Liver (tissue), 9 donors: ENCODE data around the gene RASGRF1. TPM values are rescaled to one million over a fixed set of nuclear protein-coding genes. Genes with fewer than 3 reads are reported as not detected.

Source experiments
- DNase-seq: peaks from one replicate; pipeline ENCODE4 v3.0.0-alpha.2; 2017; ENCODE audit warnings: low spot score
- H3K27ac ChIP-seq, 2 donors: one replicate each; pipeline ENCODE4 v1.7.0; 2013; ENCODE audit warnings: inconsistent platforms in 2 of 2, low read length in 2 of 2, control low read depth in 1 of 2, low read depth in 1 of 2, mild to moderate bottlenecking in 1 of 2
- H3K27me3 ChIP-seq, 4 donors: one replicate each; pipeline versions ENCODE4 v1.6.1 to v1.7.0; 2013; ENCODE audit warnings: low read length in 3 of 4, inconsistent platforms in 1 of 4, mild to moderate bottlenecking in 1 of 4, moderate library complexity in 1 of 4; ENCODE audit not compliant: control insufficient read depth in 4 of 4, insufficient read depth in 4 of 4
- H3K36me3 ChIP-seq, 4 donors: one replicate each; pipeline versions ENCODE4 v1.6.1 to v1.7.0; 2013; ENCODE audit warnings: low read length in 3 of 4, mild to moderate bottlenecking in 3 of 4, low read depth in 1 of 4, moderate library complexity in 1 of 4; ENCODE audit not compliant: control insufficient read depth in 4 of 4, insufficient read depth in 3 of 4
- H3K4me1 ChIP-seq, 4 donors: one replicate each; pipeline versions ENCODE4 v1.6.1 to v1.7.0; 2013; ENCODE audit warnings: low read length in 3 of 4, mild to moderate bottlenecking in 3 of 4, moderate library complexity in 1 of 4; ENCODE audit not compliant: control insufficient read depth in 4 of 4, insufficient read depth in 4 of 4
- H3K4me3 ChIP-seq, 3 donors: one replicate each; pipeline versions ENCODE4 v1.6.1 to v1.7.0; 2013; ENCODE audit warnings: low read length in 3 of 3, control low read depth in 1 of 3, low read depth in 1 of 3, mild to moderate bottlenecking in 1 of 3
- H3K9ac ChIP-seq, 2 donors: one replicate each; pipeline ENCODE4 v1.7.0; 2013; ENCODE audit warnings: low read length in 2 of 2, mild to moderate bottlenecking in 2 of 2, moderate library complexity in 2 of 2, control low read depth in 1 of 2, low read depth in 1 of 2
- H3K9me3 ChIP-seq, 4 donors: one replicate each; pipeline versions ENCODE4 v1.6.1 to v1.7.0; 2013; ENCODE audit warnings: low read length in 3 of 4; ENCODE audit not compliant: control insufficient read depth in 4 of 4
- HNF4A ChIP-seq, 2 donors: conservative IDR thresholded peaks; 2 replicates each; pipeline ENCODE4 v1.6.1; 2016; ENCODE audit warnings: antibody characterized with exemption in 2 of 2, mild to moderate bottlenecking in 2 of 2
- NR2F2 ChIP-seq: IDR thresholded peaks from 2 replicates; pipeline ENCODE4 v1.6.1; 2016; ENCODE audit warnings: antibody characterized with exemption
- RAD21 ChIP-seq, 2 donors: IDR thresholded peaks; 2 replicates each; pipeline ENCODE4 v1.6.1; 2016; ENCODE audit warnings: antibody characterized with exemption in 2 of 2, mild to moderate bottlenecking in 2 of 2
- RXRA ChIP-seq, 2 donors: IDR thresholded peaks; 2 replicates each; pipeline ENCODE4 v1.6.1; 2017 to 2018; ENCODE audit warnings: antibody characterized with exemption in 2 of 2, mild to moderate bottlenecking in 1 of 2
- SP1 ChIP-seq: IDR thresholded peaks from 2 replicates; pipeline ENCODE4 v1.6.1; 2018; ENCODE audit warnings: antibody characterized with exemption, mild to moderate bottlenecking
- ZBTB33 ChIP-seq: IDR thresholded peaks from 2 replicates; pipeline ENCODE4 v1.6.1; 2016; ENCODE audit warnings: antibody characterized with exemption
- WGBS: extraction: QIAGEN DNeasy Blood & Tissue Kit; methylation state at CpG from one replicate; pipeline ENCODE4 v1.1.7; 2013; 5-methylcytosine and 5-hydroxymethylcytosine counted together
- polyA plus RNA-seq, 2 donors: library from polyadenylated mRNA; stranded (reverse) in 1 of 2; unstranded in 1 of 2; fragments of 200-250 nt in 1 of 2; fragments of >200 nt in 1 of 2; fragmentation: Nextera tagmentation in 1 of 2; extraction: Ambion mirVana in 1 of 2; gene quantifications; one replicate each; pipeline versions ENCODE4 v1.2.1 to v1.2.3, GENCODE V29; 2013 to 2015
- total RNA-seq, 2 donors: library from RNA; depleted of rRNA; stranded (reverse); fragments of >200 nt; gene quantifications; one replicate each; pipeline ENCODE4 v1.2.3, GENCODE V29; 2014
- TF ChIP-seq, protein P1 (sequence below): fragments of 150-350 bp; IDR thresholded peaks from 2 replicates; pipeline ENCODE4 v1.5.1; 2017; ENCODE audit warnings: improper control_type of control experiment, low read depth, low read length; ENCODE audit not compliant: missing input control
- donor health status: healthy.
- donor health status: healthy.
- donor health status: healthy.
- donor health status: healthy.
- donor health status: healthy.

RASGRF1 gene
- total and polyA plus RNA-seq, 4 donors = 0.28 TPM; not detected in 3

GRCh38 chr15:79030470-79030869 is 60.1 kb downstream of the RASGRF1 start:
- DNase-seq = no peak
- Histone ChIP-seq H3K4me3 (no peak overlapping the region), H3K27me3 (no peaks in the 10 kb centered on the region), H3K36me3 (no peaks in the 10 kb centered on the region), H3K4me1 (no peaks in the 10 kb centered on the region), H3K9me3 (no peaks in the 10 kb centered on the region), H3K27ac (no peak overlapping the region), H3K9ac (no peak overlapping the region)
- TF ChIP-seq HNF4A (conservative IDR thresholded peaks at IDR 0.05) (no peak), NR2F2 (no peak), RAD21 (IDR thresholded peaks at IDR 0.05) (no peak), ZBTB33 (no peak)
- WGBS = 94% methylated on average over 4 of the region's 4 CpGs

DNA sequence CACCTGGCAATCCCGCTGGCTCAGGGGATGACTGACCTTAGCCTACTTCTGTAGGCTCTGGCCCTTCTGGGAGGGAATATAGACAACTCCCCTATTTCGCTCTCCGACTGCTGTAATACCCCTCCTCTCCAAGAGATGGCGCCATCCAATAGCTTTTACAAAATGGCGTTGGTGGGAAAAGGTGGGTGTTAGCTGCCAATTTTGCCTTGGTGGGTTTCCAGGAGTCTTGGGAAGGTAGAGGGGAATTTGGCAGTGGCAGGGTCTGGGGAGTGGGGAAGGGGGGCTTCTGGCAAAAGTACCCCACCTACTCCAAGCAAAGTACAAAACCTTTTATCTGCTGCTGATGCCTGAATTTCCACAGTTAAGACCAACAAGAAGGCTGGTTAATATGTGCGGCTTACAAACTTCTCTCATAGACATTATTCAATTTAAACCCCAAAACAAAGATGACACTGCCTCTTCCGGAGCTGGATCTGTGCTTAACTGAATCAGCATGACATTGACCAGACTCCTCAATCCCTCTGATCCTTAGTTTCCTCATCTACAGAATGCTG is 62.1 kb downstream of the RASGRF1 start:
- no peaks in the 10 kb centered on the region for H3K36me3 ChIP-seq
- H3K4me3 ChIP-seq = no peak overlapping the region
- TF ChIP-seq RAD21 (IDR thresholded peaks at IDR 0.05) (peak; percentile 92 to 94), SP1 (no peak), RXRA (IDR thresholded peaks at IDR 0.05) (no peak)
- TF ChIP-seq, protein P1, sequence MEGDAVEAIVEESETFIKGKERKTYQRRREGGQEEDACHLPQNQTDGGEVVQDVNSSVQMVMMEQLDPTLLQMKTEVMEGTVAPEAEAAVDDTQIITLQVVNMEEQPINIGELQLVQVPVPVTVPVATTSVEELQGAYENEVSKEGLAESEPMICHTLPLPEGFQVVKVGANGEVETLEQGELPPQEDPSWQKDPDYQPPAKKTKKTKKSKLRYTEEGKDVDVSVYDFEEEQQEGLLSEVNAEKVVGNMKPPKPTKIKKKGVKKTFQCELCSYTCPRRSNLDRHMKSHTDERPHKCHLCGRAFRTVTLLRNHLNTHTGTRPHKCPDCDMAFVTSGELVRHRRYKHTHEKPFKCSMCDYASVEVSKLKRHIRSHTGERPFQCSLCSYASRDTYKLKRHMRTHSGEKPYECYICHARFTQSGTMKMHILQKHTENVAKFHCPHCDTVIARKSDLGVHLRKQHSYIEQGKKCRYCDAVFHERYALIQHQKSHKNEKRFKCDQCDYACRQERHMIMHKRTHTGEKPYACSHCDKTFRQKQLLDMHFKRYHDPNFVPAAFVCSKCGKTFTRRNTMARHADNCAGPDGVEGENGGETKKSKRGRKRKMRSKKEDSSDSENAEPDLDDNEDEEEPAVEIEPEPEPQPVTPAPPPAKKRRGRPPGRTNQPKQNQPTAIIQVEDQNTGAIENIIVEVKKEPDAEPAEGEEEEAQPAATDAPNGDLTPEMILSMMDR = peak; percentile 83
- no peaks in the 10 kb centered on the region for H3K27me3 ChIP-seq
- DNase-seq = peak; percentile 64
- no peak overlapping the region for H3K9ac ChIP-seq
- H3K27ac ChIP-seq = no peak overlapping the region
- no peaks in the 10 kb centered on the region for H3K9me3 ChIP-seq
- no peaks in the 10 kb centered on the region for H3K4me1 ChIP-seq
- WGBS = 30% methylated on average over 7 of the region's 7 CpGs

- H3K4me3 ChIP-seq = no peak overlapping the region
- no peak overlapping the region for H3K9ac ChIP-seq
- no peaks in the 10 kb centered on the region for H3K36me3 ChIP-seq
- no peaks in the 10 kb centered on the region for H3K9me3 ChIP-seq
- H3K27ac ChIP-seq = no peak overlapping the region
- no peaks in the 10 kb centered on the region for H3K27me3 ChIP-seq
- 77% methylated on average over 15 of the region's 15 CpGs for WGBS
- no peak for DNase-seq
- H3K4me1 ChIP-seq = no peaks in the 10 kb centered on the region
- TF ChIP-seq, protein P1 = no peak
Observed at GRCh38 chr15:79027532-79028410, 62.8 kb downstream of the RASGRF1 start.
